Heart left ventricle (tissue), 13 donors: Measurements from ENCODE around the gene TSLP.

Source experiments
- CTCF ChIP-seq, 12 donors: fragments of 200-600 bp; sonication (generic) in 4 of 12; IDR thresholded peaks; one replicate each; pipeline versions ENCODE4 v1.5.0 to v1.8.0; 2018 to 2022; ENCODE audit warnings: antibody characterized with exemption in 12 of 12, mild to moderate bottlenecking in 5 of 12
- POLR2A ChIP-seq, 2 donors: fragments of 450-650 bp; IDR thresholded peaks; one replicate each; pipeline ENCODE4 v1.6.1; 2017; ENCODE audit warnings: antibody characterized with exemption in 2 of 2, mild to moderate bottlenecking in 2 of 2, moderate library complexity in 2 of 2
- donor health status: ischemic (EF 13 %, LVEDD 7.1; RV severe dilation, severe dysfunction).
- donor health status: DM: no; HTN: yes; CAD: no.
- donor health status: DM: no; HTN: no; CAD: no.
- donor health status: ischemic (EF 25% LVEDD 6.9; RV normal size, moderate dysfunction).
- donor health status: ischemic (EF 25% LVEDD 5.7; RV mildly dilated, moderate dysfunction).
- donor health status: ischemic (EF 35%, LVEDD 5.7; RV mildly dilated, moderate dysfunction).
- donor health status: nonischemic (EF 11% LVEDD 7.7; RV severe dilation, severe dysfunction).
- donor health status: DM: yes; HTN: yes; CAD: no.
- donor health status: PGD.
- donor health status: ischemic (EF 29% LVEDD 5.4; RV normal size, mild dysfunction).
- donor health status: nonischemic (EF 23%, LVEDD 6.1; RV moderate dilation, normal function).

GRCh38 chr5:111069839-111070238, 1.7 kb upstream of the TSLP start:
- TF ChIP-seq CTCF (IDR thresholded peaks at IDR 0.05) (no peak), POLR2A (IDR thresholded peaks at IDR 0.05) (no peak)
